Activated naive CD8-positive, alpha-beta T cell treated with anti-CD3 and anti-CD28 coated beads, Interleukin-2, amount 50 U/mL, for 16 hours (primary cell): ENCODE data around the gene ELP6.
"Not testable (repeated sequence)": the region's sequence is repeated elsewhere in the genome, so short reads cannot be mapped to it uniquely, and the experiment has no call there.

Experiments used
- DNase-seq: peaks from one replicate; pipeline ENCODE4 v3.0.0-alpha.2; 2020; ENCODE audit warnings: low read depth, low spot score

The ELP6 gene

DNA sequence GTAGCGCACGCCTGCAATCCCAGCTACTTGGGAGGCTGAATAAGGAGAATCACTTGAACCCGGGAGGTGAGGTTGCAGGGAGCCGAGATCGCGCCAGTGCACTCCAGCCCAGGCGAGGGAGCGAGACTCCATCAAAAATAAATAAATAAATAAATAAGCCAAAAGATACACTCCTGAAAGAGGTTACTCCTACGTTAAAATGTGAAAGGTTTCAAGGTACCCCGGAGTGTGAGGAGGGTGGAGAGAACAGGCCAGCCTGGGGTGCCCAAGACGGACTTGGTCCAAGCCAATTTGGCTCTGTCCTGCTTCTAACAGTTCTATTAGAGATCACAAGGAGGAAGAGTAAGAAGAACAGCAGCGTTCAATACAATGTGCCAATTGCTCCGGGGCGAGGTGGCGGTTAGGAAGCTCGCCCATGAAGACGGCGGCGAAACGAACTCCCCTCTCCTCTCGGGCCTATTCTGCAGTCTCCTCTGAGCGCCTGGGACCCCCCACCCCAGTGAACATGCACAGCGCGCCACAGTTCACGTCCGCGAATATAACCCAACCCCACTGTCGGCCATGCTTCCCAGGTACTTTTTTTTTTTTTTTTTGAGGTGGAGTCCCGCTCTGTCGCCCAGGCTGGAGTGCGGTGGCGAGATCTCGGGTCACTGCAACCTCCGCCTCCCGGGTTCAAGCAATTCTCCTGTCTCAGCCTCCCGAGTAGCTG lies 942 bp downstream of the ELP6 start:
- no peak for DNase-seq

DNA sequence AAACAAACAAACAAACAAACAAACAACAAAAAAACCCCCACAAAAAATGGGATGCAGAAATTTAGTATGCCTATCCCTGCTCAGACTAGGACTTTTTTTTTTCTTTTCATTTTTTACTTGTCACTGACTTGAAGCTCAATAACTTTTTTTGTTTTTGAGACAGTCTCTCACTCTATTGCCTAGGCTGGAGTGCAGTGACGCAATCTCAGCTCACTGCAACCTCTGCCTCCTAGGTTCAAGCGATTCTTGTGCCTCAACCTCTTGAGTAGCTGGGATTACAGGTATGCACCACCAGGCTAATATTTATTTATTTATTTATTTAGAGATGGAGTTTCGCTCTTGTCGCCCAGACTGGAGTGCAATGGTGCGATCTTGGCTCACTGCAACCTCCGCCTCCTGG lies 8.2 kb downstream of the ELP6 start:
- DNase-seq = not testable (repeated sequence)

DNA sequence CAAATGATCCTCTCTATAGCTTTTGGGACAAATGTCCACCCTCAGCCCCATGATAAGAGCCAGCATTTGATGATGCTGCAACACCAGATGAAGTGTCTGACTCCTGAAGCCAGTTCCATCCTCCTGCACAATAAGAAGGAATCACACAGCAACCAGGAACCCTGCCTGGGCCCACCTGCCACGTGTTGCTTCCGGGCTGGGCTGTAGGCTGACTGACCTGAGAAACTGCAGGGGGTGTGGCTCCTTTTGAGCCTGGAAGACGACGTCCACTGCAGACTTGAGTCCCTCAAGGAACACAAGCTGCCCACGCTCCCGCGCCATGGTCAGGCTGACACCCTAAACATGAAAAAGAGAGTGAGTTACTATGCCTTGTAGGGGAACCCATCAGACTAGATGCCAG lies 9.4 kb downstream of the ELP6 start:
- DNase-seq = no peak

DNA sequence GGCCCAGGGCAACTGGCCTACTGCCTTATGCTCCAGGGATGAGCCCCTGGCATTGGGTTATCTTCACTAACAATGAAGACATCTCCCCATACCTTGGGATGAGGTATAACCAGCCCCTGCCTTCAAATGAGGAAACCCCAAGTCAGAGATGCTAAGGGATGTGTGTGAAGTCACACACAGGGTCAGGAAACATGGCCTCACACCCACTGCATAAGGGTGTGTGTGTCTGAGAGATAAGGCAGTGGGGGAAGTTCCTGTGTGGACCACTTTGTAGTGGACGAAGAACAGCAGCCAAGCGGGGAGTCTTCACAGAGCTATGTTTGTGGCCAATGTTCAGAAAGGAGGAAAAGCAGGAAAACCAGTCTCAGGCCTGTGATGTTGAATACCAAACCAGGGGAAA lies 10.5 kb downstream of the ELP6 start:
- DNase-seq = no peak

DNA sequence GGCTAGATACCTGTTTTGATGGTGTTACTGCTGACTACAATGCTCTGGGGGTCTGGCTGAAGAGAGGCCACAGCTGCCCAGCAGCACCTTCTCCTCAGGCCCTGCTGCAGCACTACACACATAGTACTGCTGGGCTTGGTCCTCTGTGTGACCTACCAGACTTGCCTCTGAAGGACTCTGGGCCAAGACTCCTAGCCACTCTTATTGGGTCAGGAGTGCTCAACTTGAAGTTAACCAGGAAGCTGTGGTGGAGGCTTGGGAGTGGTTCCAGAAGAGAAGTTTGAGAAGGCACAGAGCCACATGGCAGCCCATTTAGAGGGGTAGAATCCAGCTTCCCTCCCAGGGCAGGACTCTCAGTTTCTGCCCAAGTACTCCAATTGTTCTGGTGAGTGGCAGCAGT lies 16.6 kb downstream of the ELP6 start:
- no peak for DNase-seq

DNA sequence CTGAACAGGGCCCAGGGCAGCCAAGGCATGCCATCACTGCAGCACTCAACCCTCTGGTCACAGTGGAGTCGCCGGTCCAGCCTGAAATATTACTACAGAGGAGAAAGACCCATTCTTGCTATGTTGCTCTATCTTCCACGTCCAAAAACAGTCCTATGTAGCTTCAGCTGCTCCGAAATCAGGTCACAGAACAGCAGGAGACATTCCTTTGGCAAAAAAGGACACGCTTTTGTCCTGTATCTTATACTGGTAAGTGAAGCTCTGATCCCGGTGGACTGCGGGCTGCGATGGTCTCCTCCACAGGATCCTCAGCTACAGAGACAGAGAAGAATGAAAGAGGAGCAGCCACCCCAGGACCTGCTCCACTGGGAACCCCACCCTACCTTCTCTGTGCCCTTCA lies 17.6 kb downstream of the ELP6 start:
- no peak for DNase-seq

DNA sequence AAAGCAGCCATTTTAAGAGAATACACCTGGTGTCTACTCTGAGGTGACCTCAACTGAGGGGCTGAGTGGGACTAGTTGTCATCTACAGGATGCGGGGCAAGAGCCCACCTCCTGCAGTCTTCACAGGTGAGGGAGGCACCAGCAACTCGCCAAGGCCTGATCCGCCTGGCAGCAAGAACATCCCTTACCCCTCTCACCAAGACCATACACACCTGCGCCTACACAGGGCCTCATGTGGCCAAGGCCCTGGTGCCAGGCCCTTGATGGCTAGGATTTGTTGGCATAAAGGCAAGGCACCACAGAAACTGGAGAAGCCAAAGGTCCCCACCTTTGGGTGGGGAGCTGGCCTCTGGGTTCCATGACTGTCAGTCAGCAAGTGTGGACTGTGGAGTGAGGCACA lies 18.4 kb downstream of the ELP6 start:
- no peak for DNase-seq

DNA sequence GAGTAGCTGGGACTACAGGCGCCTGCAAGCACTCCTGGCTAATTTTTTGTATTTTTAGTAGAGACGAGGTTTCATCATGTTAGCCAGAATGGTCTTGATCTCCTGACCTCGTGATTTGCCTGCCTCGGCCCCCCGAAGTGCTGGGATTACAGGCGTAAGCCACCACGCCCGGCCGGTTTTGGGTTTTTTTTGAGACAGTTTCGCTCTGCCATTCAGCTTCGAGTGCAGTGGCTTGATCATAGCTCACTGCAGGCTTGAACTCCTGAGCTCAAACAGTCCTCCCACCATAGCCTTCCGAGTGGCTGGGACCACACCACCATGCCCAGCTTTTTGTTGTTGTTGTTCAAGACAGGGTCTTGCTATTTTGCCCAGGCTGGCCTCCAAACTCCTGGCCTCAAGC lies 21.7 kb downstream of the ELP6 start:
- DNase-seq = no peak

DNA sequence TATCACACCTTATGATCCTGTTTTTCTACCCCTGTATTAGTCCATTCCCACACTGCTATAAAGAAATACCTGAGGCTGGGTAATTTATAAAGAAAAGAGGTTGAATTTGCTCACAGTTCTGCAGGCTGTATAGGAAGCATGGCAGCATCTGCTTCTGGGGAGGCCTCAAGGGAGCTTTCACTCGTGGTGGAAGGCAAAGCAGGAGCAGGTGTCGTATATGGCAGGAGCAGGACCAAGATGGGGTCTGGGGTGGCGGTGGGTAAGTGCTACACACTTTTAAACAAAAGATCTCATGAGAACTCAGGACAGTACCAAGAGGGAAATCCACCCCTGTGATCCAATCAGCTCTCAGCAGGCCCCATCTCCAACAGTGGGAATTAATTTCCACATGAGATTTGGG lies 22.3 kb downstream of the ELP6 start:
- DNase-seq = no peak

DNA sequence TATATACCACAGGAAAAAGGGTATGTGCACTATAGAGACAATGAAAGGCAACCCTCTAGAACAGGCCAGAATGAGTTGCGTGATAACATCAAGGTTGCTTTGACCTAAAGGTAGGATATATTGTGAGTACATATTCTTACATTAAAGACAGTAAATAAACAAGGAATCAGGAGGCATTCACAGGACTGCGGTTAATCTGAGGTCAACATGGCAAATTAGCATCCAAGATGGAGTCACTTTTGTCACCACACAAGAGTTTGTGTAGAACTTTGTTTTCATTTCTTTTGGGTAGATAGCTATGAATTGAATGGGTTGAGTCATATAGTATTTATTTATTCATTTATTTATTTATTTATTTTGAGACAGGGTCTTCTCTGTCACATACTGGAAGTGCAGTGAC lies 26.2 kb downstream of the ELP6 start:
- DNase-seq = no peak

DNA sequence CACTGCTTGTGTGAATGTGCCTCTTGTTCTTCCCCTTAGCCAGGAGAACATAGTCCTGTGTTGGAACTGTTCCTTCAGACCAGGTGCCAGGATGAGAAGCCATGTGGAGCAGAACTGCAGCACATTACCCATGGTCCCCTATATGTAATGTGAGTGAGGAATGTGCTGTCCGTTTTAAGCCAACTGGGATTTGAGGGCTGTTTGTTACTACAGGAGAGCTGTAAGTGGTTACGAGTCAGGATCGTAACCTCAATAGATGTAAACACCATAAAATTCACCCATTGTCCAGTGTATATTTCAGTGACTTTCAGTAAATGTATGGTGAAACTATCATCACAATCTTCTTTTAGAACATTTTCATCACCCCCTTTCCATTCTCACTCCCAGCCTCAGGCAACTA lies 27.7 kb downstream of the ELP6 start:
- no peak for DNase-seq

DNA sequence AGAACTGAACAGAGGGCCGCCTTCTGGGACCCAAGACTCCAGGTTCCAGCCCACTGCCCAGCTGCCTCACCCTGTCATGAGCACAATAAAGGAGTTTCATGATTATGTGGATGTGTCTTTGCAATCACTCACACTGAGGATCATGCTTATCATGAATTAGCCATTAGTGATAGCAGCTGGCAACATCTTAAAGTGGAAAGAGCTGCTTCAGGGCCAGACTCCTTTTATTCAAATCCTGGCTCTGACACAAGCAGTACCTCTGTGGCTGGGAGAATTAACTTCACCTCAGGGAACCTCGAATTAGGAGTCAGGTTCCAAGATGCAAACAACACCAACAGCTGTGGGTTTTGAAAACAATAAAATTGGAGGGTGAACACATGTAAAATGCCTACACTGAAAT lies 31.1 kb downstream of the ELP6 start:
- DNase-seq = no peak

DNA sequence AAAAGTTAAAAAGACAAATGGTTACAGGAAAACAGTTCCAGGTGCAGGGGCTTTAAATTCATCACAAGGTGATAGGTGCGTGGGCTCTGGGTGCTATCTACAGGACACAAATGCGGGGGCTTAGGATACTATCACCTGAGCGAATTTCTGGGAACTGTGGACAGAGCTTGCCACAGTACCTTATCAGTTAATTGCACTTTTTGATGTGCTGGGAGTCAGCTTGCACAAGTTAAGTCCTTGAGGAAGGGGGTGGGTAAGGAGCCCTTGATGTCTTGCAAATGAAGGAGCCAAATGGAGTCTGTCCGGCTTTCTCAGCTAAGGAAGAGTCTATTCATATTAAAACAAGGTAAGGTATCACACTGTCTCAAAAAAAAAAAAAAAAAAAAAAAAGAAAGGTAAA lies 31.7 kb downstream of the ELP6 start:
- not testable (repeated sequence) for DNase-seq

DNA sequence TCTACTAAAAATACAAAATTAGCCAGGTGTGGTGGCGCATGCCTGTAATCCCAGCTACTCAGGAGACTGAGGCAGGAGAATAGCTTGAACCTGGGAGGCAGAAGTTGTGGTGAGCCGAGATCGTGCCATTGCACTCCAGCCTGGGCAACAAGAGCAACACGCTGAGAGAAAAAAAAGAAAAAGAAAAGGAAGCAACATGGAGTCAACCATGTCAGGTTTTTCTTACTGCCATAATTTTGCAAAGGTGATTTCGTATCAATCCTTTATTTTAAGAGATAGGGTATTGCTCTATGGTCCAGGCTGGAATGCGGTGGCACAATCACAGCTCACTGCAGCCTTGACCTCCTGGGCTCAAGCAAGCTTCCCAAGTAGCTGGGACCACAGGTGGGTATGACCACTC lies 33.2 kb downstream of the ELP6 start:
- not testable (repeated sequence) for DNase-seq

DNA sequence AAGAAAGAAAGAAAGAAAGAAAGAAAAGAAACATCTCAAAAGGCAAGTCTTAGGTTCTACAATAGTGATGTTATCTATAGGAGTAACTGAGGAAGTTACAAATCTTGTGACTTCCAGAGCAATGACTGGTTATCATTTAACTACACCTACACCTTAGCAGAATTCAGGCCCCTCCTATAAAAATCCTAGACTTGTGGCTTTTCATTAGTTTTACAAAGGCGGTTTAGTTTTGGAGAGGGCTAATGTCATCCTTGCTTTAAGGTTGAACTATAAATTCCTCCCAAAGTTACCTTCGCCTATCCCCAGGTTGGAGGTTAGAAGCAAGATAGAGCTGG lies 33.7 kb downstream of the ELP6 start:
- no peak for DNase-seq

DNA sequence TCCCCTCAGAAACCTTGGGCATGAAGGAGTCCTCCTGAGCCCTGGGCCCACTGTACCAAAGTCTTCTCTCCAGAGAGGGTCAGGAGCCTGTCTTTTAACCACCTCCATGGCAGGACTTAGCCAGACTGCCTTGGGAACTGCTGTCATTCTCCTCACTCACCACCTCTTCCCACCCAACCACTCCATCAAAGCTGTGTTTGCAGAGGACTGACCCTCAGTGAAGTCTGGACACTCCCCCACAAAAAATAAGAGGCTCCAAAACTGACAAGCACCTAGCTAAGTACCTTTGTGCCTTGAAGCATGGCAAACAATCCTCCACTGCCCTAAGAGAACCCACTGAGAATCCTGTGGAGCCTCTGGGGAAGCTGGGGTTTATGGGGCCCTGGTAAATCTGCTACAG lies 35.5 kb downstream of the ELP6 start:
- DNase-seq = no peak

DNA sequence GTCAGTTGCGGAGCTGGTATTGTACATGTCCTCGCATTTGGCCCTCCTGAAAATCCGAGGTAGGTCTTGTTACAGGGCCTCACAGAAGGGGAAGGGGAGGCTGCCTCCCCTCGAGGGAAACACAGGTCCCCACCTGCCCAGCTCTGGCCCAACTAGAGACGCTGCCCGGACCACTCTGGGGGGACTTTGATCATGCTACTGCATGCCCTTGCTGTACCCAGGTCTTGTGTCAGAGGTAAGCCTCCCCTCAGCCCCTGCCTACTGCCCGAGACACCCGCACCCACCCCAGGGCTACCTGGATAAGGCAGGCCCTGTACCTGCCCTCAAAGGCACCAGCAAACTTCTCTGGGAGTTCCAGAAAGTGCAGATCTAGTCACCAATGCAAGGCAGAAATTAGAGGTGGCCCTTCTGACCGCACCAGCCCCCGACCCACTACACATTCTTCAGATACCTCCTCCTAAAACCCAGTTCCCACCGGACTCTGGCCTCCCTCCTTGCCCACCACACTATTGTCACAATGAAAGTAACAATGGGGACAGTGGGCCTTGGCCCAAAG lies 36.8 kb downstream of the ELP6 start:
- DNase-seq = no peak

DNA sequence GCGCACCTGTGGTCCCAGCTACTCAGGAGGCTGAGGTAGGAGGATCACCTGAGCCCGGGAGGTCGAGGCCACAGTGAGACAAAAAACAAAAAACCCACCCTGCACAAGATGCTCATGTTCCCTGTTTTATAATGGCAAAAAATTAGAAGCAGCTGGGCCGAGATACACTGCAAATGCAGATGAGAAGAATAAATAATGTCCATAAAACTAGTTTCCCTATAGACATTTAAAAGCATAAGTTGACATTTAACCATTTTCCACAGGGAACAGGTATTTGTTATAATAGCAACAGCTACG lies 37.2 kb downstream of the ELP6 start:
- DNase-seq = no peak

DNA sequence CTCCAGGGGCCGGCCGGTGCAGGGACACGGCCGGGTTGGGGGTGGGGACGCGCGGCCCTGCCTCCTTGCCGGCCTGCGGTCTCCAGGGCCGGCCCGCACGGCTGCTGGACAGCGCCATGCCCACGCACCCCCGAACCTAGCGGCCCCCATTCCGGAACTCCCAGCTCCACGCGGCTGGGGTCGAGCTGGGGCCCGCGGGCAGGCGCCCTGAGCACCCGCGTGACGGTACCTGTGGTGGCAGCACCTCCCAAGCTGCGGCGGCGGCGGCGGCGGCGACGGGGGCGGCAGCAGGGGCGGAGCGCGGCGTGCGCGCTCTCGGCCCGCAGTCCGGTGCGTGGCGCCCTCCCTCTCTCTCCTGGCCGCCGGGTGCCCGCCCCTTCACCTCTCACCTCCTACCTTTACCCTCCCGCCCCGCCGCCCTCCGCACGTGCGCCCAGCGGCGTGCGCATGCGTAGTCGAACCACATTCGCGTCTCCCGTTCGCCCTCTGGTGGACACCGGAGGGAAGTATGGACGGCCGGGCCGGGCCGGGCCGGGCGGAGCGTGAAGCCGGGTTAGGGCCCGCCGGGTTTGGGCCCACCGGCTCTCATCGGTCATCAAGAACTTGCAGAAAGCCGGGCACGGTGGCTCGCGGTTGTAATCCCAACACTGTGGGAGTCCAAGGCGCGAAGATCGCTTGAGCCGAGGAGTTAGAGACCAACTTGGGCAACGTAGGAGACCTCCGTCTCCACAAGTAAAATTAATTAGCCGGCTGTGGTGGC lies 37.8 kb downstream of the ELP6 start, which contains the start of gene SCAP:
TSS of gene SCAP (minus strand) at position 372 of the 760 bp plus-strand sequence. CDS start 32,948 bp downstream, outside the sequence.
- peak; percentile 93 for DNase-seq

DNA sequence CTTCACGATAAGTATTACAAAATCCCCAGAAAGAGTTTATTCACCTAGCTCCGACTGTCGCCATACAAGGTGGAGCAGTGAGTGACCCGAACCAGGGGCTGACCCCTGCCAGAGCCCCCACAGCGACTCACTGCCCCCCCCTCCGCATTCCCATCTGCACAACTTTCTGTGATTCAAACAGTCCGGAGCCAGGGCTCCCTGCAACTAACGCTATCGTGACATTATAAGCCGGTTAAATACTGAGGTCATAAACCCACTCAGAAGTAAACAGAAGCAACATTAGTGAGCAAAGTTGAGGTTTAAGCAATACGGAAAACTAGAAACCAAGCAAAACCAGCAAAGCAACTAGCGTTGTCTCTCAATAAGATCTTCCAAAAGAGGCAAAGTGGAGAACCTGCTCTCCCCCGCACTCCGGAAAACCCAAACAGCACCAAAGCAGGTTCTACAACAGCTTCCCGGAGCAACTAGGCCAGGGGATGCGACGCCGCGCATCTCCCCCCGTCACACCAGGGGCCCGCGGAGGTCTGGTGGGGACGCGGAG lies 38.4 kb downstream of the ELP6 start:
- DNase-seq = peak; percentile 4

DNA sequence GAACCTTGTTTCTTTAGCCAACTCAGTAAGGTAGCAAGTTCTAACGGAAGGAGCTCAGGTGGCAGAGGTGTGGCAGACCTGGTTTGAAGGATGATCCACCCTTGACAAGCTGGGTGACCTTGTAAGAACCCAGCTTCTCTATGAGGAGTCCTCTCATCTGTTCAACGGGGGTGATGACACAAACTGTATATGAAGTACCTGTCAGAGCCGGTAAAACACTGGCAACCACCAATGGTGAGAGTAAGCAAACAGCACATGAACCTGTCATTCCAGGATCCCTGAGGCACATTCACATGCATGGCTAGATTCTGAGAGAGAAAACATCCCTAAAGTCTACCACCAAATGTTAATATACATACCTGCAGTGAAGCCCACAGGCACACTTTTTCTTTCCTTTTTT lies 40.1 kb downstream of the ELP6 start:
- DNase-seq = no peak

DNA sequence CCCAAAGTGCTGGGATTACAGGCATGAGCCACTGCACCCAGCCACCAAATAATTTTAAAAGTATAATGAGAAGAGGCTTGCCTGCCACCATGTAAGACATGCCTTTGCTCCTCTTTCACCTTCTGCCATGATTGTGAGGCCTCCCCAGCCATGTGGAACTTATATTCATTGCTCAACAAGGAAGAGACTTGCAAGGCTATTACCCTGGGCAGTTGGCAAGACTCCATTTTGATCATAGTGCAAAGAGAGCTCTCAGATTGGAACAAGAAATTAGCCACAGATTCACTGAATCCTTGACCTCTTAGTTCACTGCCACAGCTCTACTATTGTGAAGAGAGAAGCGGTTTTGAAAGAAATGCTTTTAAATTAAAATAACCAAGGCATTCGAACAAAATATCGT lies 43.9 kb downstream of the ELP6 start:
- no peak for DNase-seq

DNA sequence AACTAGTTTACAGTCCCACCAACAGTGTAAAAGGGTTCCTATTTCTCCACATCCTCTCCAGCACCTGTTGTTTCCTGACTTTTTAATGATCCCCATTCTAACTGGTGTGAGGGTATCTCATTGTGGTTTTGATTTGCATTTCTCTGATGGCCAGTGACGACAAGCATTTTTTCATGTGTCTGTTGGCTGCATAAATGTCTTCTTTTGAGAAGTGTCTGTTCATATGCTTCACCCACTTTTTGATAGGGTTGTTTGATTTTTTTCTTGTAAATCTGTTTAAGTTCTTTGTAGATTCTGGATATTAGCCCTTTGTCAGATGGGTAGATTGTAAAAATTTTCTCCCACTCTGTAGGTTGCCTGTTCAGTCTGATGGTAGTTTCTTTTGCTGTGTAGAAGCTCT lies 45.2 kb downstream of the ELP6 start:
- DNase-seq = not testable (repeated sequence)
